NAMALWA (cell line): ENCODE data around the gene PLEKHG3.

ENCODE experiments used
- DNase-seq: peaks from one replicate; pipeline ENCODE4 v3.0.0-alpha.2; 2015; ENCODE audit warnings: low spot score

PLEKHG3 gene

GRCh38 chr14:64728106-64728505 is 23.9 kb downstream of the PLEKHG3 start:
- no peak for DNase-seq

GRCh38 chr14:64728856-64729255 is 24.6 kb downstream of the PLEKHG3 start:
- DNase-seq = no peak

GRCh38 chr14:64729386-64730060 is 25.3 kb downstream of the PLEKHG3 start:
- DNase-seq = no peak

- no peak for DNase-seq
These were observed 25.8 kb downstream of the PLEKHG3 start for GRCh38 chr14:64730061-64730440.

- DNase-seq = no peak
These were observed 26.5 kb downstream of the PLEKHG3 start for GRCh38 chr14:64730681-64731080.

GRCh38 chr14:64731141-64731581 is 26.9 kb downstream of the PLEKHG3 start:
- no peak for DNase-seq

- no peak for DNase-seq
These were observed 27.8 kb downstream of the PLEKHG3 start for GRCh38 chr14:64732066-64732465.

- DNase-seq = no peak
These were observed 28.4 kb downstream of the PLEKHG3 start for GRCh38 chr14:64732536-64733120.

- no peak for DNase-seq
These were observed 29.1 kb downstream of the PLEKHG3 start for GRCh38 chr14:64733321-64733720.

GRCh38 chr14:64733899-64734298 is 29.7 kb downstream of the PLEKHG3 start:
- DNase-seq = no peak

GRCh38 chr14:64734990-64735389 is 30.8 kb downstream of the PLEKHG3 start:
- DNase-seq = no peak

- no peak for DNase-seq
These were observed 32.3 kb downstream of the PLEKHG3 start for GRCh38 chr14:64736271-64737169.

GRCh38 chr14:64737391-64738280 is 33.4 kb downstream of the PLEKHG3 start:
- DNase-seq = no peak

GRCh38 chr14:64738281-64738804 is 34.1 kb downstream of the PLEKHG3 start:
- DNase-seq = no peak

GRCh38 chr14:64741200-64741599 is 37.0 kb downstream of the PLEKHG3 start:
- DNase-seq = no peak

GRCh38 chr14:64741961-64742360 is 37.7 kb downstream of the PLEKHG3 start:
- no peak for DNase-seq

GRCh38 chr14:64743061-64743460 is 38.8 kb downstream of the PLEKHG3 start:
- no peak for DNase-seq

- DNase-seq = no peak
These were observed 41.4 kb downstream of the PLEKHG3 start for GRCh38 chr14:64745511-64746091.

- DNase-seq = no peak
These were observed 42.4 kb downstream of the PLEKHG3 start for GRCh38 chr14:64746298-64747250.

- no peak for DNase-seq
These were observed 43.1 kb downstream of the PLEKHG3 start for GRCh38 chr14:64747327-64747726.
